HepG2 (cell line): ENCODE results near the gene PSMD1. TPM values are rescaled to one million over a fixed set of nuclear protein-coding genes. Genes with fewer than 3 reads are reported as not detected.
A peak's percentile ranks its signal among the peaks of the same experiment; 100 is the strongest.

ENCODE experiments used
- CENPX ChIP-seq: sonication (generic); formaldehyde crosslinking; IDR thresholded peaks from 2 replicates; pipeline ENCODE4 v1.9.0; 2021; ENCODE audit warnings: mild to moderate bottlenecking, missing genetic modification reagents, moderate library complexity
- EED ChIP-seq: sonication (generic); formaldehyde crosslinking; IDR thresholded peaks from 2 replicates; pipeline ENCODE4 v1.5.0; 2020; ENCODE audit warnings: mild to moderate bottlenecking, missing genetic modification reagents
- FOXK1 ChIP-seq: sonication (generic); formaldehyde crosslinking; IDR thresholded peaks from 2 replicates; pipeline ENCODE4 v1.4.0; 2020; ENCODE audit warnings: low read depth, missing genetic modification reagents, borderline replicate concordance
- FOXP4 ChIP-seq: sonication (generic); formaldehyde crosslinking; IDR thresholded peaks from 2 replicates; pipeline ENCODE4 v1.4.0; 2020; ENCODE audit warnings: missing genetic modification reagents
- HINFP ChIP-seq: sonication (generic); formaldehyde crosslinking; IDR thresholded peaks from 2 replicates; pipeline ENCODE4 v1.4.0; 2020; ENCODE audit warnings: low read depth, mild to moderate bottlenecking, missing genetic modification reagents
- KAT7 ChIP-seq: IDR thresholded peaks from 2 replicates; pipeline ENCODE4 v1.6.1; 2018; ENCODE audit warnings: borderline replicate concordance, missing compliant biosample characterization
- MAFF ChIP-seq: IDR thresholded peaks from 2 replicates; pipeline ENCODE4 v1.6.1; 2011; ENCODE audit warnings: low read depth, low read length, improper control_type of control experiment
- PAF1 ChIP-seq: IDR thresholded peaks from 2 replicates; pipeline ENCODE4 v1.6.1; 2016; ENCODE audit warnings: missing genetic modification reagents, missing compliant biosample characterization
- PCBP1 ChIP-seq: fragments of 200-400 bp; formaldehyde crosslinking; IDR thresholded peaks from 2 replicates; pipeline ENCODE4 v1.6.1; 2017; ENCODE audit warnings: mild to moderate bottlenecking, low read depth, low read length, borderline replicate concordance
- SALL2 ChIP-seq: sonication (generic); formaldehyde crosslinking; IDR thresholded peaks from 2 replicates; pipeline ENCODE4 v1.8.1; 2023; ENCODE audit warnings: mild to moderate bottlenecking, missing genetic modification reagents, inconsistent platforms
- TMF1 ChIP-seq: sonication (generic); formaldehyde crosslinking; IDR thresholded peaks from 2 replicates; pipeline ENCODE4 v1.8.1; 2022; ENCODE audit warnings: low read depth, missing genetic modification reagents
- TOPORS ChIP-seq: sonication (generic); formaldehyde crosslinking; IDR thresholded peaks from 2 replicates; pipeline ENCODE4 v1.8.0; 2023; ENCODE audit warnings: mild to moderate bottlenecking, missing genetic modification reagents
- TSC22D2 ChIP-seq: sonication (generic); formaldehyde crosslinking; IDR thresholded peaks from 2 replicates; pipeline ENCODE4 v1.5.1; 2020; ENCODE audit warnings: missing genetic modification reagents, mild to moderate bottlenecking, borderline replicate concordance
- ZBTB42 ChIP-seq: sonication (generic); formaldehyde crosslinking; IDR thresholded peaks from 2 replicates; pipeline ENCODE4 v1.5.0; 2020; ENCODE audit warnings: mild to moderate bottlenecking, missing genetic modification reagents
- ZC3H4 ChIP-seq: sonication (generic); formaldehyde crosslinking; IDR thresholded peaks from 2 replicates; pipeline ENCODE4 v1.4.0; 2020; ENCODE audit warnings: missing genetic modification reagents, borderline replicate concordance
- ZNF280D ChIP-seq: sonication (generic); formaldehyde crosslinking; IDR thresholded peaks from 2 replicates; pipeline ENCODE4 v1.5.1; 2020; ENCODE audit warnings: mild to moderate bottlenecking, missing genetic modification reagents
- ZNF747 ChIP-seq: sonication (generic); formaldehyde crosslinking; IDR thresholded peaks from 2 replicates; pipeline ENCODE4 v1.8.1; 2023; ENCODE audit warnings: missing genetic modification reagents, mild to moderate bottlenecking, borderline replicate concordance
- polyA plus RNA-seq, 8 experiments: library from polyadenylated mRNA; depleted of rRNA in 3 of 8; stranded (reverse) in 7 of 8; unstranded in 1 of 8; fragments of >200 nt; fragmentation: Illumina TruSeq in 4 of 8; extraction: Trizol in 4 of 8; gene quantifications; 2 replicates each; pipeline versions ENCODE4 v1.2.1 to v1.2.3, GENCODE V29; 2011 to 2016; ENCODE audit warnings: low read depth in 4 of 8, missing spikeins in 1 of 8, mixed read lengths in 1 of 8; ENCODE audit not compliant: insufficient read depth in 1 of 8
- total RNA-seq, 5 experiments: library from RNA; depleted of rRNA; stranded (reverse); fragments of >200 nt; fragmentation: Illumina TruSeq; extraction: Trizol; gene quantifications; 2 replicates each; pipeline ENCODE4 v1.2.3, GENCODE V29; 2016; ENCODE audit warnings: low read depth in 1 of 5

PSMD1 gene
- total and polyA plus RNA-seq, 2 of the 13 experiments (the other 11 are each of a cell fraction or from before 2014, with no cell fraction given), result 136 to 191 TPM

- TF ChIP-seq FOXK1 (CRISPR knock-in tag) (no peak), SALL2 (CRISPR knock-in tag) (no peak), TOPORS (CRISPR knock-in tag) (peak; percentile 69; the same call in 1 of the 2 replicates), ZNF280D (CRISPR knock-in tag) (0 out of 2 replicates have a peak, but pooled peaks have one; percentile 53), ZC3H4 (CRISPR knock-in tag) (no peak; the same call in 1 of the 2 replicates), ZNF747 (no peak), HINFP (CRISPR knock-in tag) (0 out of 2 replicates have a peak, but pooled peaks have one; percentile 4), PCBP1 (no peak), MAFF (no peak), ZBTB42 (no peak), KAT7 (no peak), EED (no peak), FOXP4 (CRISPR knock-in tag) (0 out of 2 replicates have a peak, but pooled peaks have one; percentile 2), TMF1 (CRISPR knock-in tag) (no peak), PAF1 (CRISPR knock-in tag) (0 out of 2 replicates have a peak, but pooled peaks have one; percentile 21), TSC22D2 (CRISPR knock-in tag) (no peak), CENPX (CRISPR knock-in tag) (no peak)
These were observed 8.4 kb upstream of the PSMD1 start (continued) for GRCh38 chr2:231047923-231048915.
